ENCODE measurements around the gene THAP6.

GRCh38 chr4:75512386-75513211 is 1.7 kb upstream of the THAP6 start:
- TF ChIP-seq EZH2 (IDR thresholded peaks at IDR 0.05; ENCODE audit: insufficient read depth, poor library complexity, severe bottlenecking) (no peak), EZH2phosphoT487 (IDR thresholded peaks at IDR 0.05; ENCODE audit: insufficient read depth, low read depth) (no peak)

Measured in GM23248 (cell line).